HepG2 (cell line): Measurements from ENCODE around the gene MRPS14. TPM values are rescaled to one million over a fixed set of nuclear protein-coding genes. Genes with fewer than 3 reads are reported as not detected.

Experiments
- ATAC-seq: fragments of 200-7000 bp; cut with Tn5 transposase; 3 replicates; pipeline ENCODE4 v1.9.1; 2020; ENCODE audit warnings: mild to moderate bottlenecking, moderate library complexity
- BruUV-seq: library from RNA; stranded (reverse); fragments of 400-500 nt; replicated peaks from 2 replicates; lab custom pipeline; 2021; lab: Mats Ljungman, UMichigan
- CTCF ChIA-PET: fragments of 300-600 bp; formaldehyde crosslinking; extraction: SDS; loops from one replicate; lab custom pipeline; 2021; ENCODE audit warnings: low total read pairs, inconsistent platforms, low intra/inter-chr PET ratio; lab: Yijun Ruan, JAX
- POLR2A ChIA-PET: fragments of 350-600 bp; sonication (Branson Sonifier 250); formaldehyde crosslinking; loops from one replicate; lab custom pipeline; 2020; ENCODE audit warnings: antibody characterized with exemption, inconsistent platforms; lab: Yijun Ruan, JAX
- DNase-seq: peaks from one replicate; pipeline ENCODE4 v3.0.0-alpha.2; 2015; ENCODE audit warnings: low spot score
- FAIRE-seq: peaks from 3 replicates; lab custom pipeline; 2011; peaks lifted over from hg19 to GRCh38; lab: Jason Lieb, UNC
- H2AFZ ChIP-seq: one replicate; pipeline ENCODE4 v1.6.1; 2011; ENCODE audit warnings: low read length, inconsistent platforms
- H3K27ac ChIP-seq: fragments of 300-600 bp; 3 replicates; pipeline ENCODE4 v1.8.0; 2011; ENCODE audit warnings: mixed run types, mild to moderate bottlenecking, mixed read lengths, low read length, inconsistent platforms; ENCODE audit not compliant: insufficient read depth; ENCODE audit errors: extremely low read length
- H3K27me3 ChIP-seq, 2 experiments: fragments of 200-600 bp in 1 of 2; 2 replicates in 1 of 2; 3 replicates in 1 of 2; pipeline versions ENCODE4 v1.6.0 to v1.8.0; 2011; ENCODE audit warnings: low read length in 2 of 2, mild to moderate bottlenecking in 2 of 2, moderate library complexity in 2 of 2, inconsistent platforms in 1 of 2; ENCODE audit not compliant: insufficient read depth in 2 of 2, control insufficient read depth in 1 of 2
- H3K36me3 ChIP-seq, 2 experiments: fragments of 200-600 bp in 1 of 2; replicated peaks in 1 of 2; 2 replicates in 1 of 2; 3 replicates in 1 of 2; pipeline versions ENCODE4 v1.5.1 to v1.8.0; 2011; ENCODE audit warnings: low read length in 2 of 2, inconsistent platforms in 1 of 2; ENCODE audit not compliant: insufficient read depth in 2 of 2, control insufficient read depth in 1 of 2
- H3K4me1 ChIP-seq: 2 replicates; pipeline ENCODE4 v1.5.1; 2012; ENCODE audit warnings: low read length, inconsistent platforms; ENCODE audit not compliant: insufficient read depth
- H3K4me2 ChIP-seq: 2 replicates; pipeline ENCODE4 v1.6.0; 2011; ENCODE audit warnings: low read depth, low read length, inconsistent platforms
- H3K4me3 ChIP-seq, 3 experiments: fragments of 200-600 bp in 1 of 3; sonication (generic), shearing (Covaris generic) in 1 of 3; replicated peaks in 1 of 3; 2 replicates each; pipeline ENCODE4 v1.5.1; 2011 to 2016; ENCODE audit warnings: low read length in 3 of 3, inconsistent platforms in 2 of 3, low read depth in 2 of 3, mild to moderate bottlenecking in 2 of 3, control low read depth in 1 of 3, mixed read lengths in 1 of 3; ENCODE audit not compliant: insufficient read depth in 1 of 3
- H3K79me2 ChIP-seq: one replicate; pipeline ENCODE4 v1.6.1; 2011; ENCODE audit warnings: low read length, inconsistent platforms; ENCODE audit not compliant: insufficient read depth
- H3K9ac ChIP-seq: 2 replicates; pipeline ENCODE4 v1.6.0; 2011; ENCODE audit warnings: mild to moderate bottlenecking, low read depth, low read length, inconsistent platforms; ENCODE audit not compliant: insufficient read depth
- H3K9me3 ChIP-seq: 2 replicates; pipeline ENCODE4 v1.5.1; 2012; ENCODE audit warnings: mild to moderate bottlenecking, low read length
- H4K20me1 ChIP-seq: 2 replicates; pipeline ENCODE4 v1.6.0; 2011; ENCODE audit warnings: inconsistent platforms, mild to moderate bottlenecking, low read length, moderate library complexity; ENCODE audit not compliant: insufficient read depth
- AGO2 ChIP-seq: fragments of 200-400 bp; formaldehyde crosslinking; optimal IDR thresholded peaks from 2 replicates; pipeline ENCODE3; 2017; ENCODE audit warnings: mild to moderate bottlenecking, low read depth, low read length, moderate library complexity
- GRHL1 ChIP-seq: sonication (generic); formaldehyde crosslinking; conservative IDR thresholded peaks from 2 replicates; pipeline ENCODE4 v1.8.0; 2022; ENCODE audit warnings: missing genetic modification reagents
- TRAFD1 ChIP-seq: sonication (generic); formaldehyde crosslinking; IDR thresholded peaks from 2 replicates; pipeline ENCODE4 v1.5.1; 2020; ENCODE audit warnings: missing genetic modification reagents, mild to moderate bottlenecking, borderline replicate concordance
- ZNF160 ChIP-seq: sonication (generic); formaldehyde crosslinking; IDR thresholded peaks from 2 replicates; pipeline ENCODE4 v1.8.0; 2022; ENCODE audit warnings: mild to moderate bottlenecking, inconsistent platforms, missing genetic modification reagents
- ZNF263 ChIP-seq: sonication (generic); formaldehyde crosslinking; IDR thresholded peaks from 2 replicates; pipeline ENCODE4 v1.4.0; 2020; ENCODE audit warnings: missing genetic modification reagents
- ZNF280B ChIP-seq: sonication (generic); formaldehyde crosslinking; IDR thresholded peaks from 2 replicates; pipeline ENCODE4 v1.5.0; 2020; ENCODE audit warnings: missing genetic modification reagents, mild to moderate bottlenecking, borderline replicate concordance
- ZNF577 ChIP-seq: sonication (generic); formaldehyde crosslinking; IDR thresholded peaks from 2 replicates; pipeline ENCODE4 v1.4.0; 2020; ENCODE audit warnings: mild to moderate bottlenecking, low read depth, missing genetic modification reagents, borderline replicate concordance
- ZNF724P ChIP-seq: sonication (generic); formaldehyde crosslinking; IDR thresholded peaks from 2 replicates; pipeline ENCODE4 v1.8.0; 2022; ENCODE audit warnings: missing genetic modification reagents, borderline replicate concordance
- WGBS: methylation state at CpG from one replicate; pipeline ENCODE4 v1.1.6; 2017; ENCODE audit warnings: low lambda C conversion rate; 5-methylcytosine and 5-hydroxymethylcytosine counted together
- in situ Hi-C: cut with HindIII; loops from 2 replicates; pipeline ENCODE4 v1.10.0; 2017; ENCODE audit warnings: low pct_unique_long_range_greater_than_20kb; ENCODE audit not compliant: extremely low pct_ligation_motif_present
- intact Hi-C: fragments of 100-400 bp; cut with micrococcal nuclease; formaldehyde crosslinking; loops from one replicate; pipeline ENCODE4 v1.10.0; 2022; ENCODE audit not compliant: unreplicated experiment
- polyA plus RNA-seq, 8 experiments: library from polyadenylated mRNA; depleted of rRNA in 3 of 8; stranded (reverse) in 7 of 8; unstranded in 1 of 8; fragments of >200 nt; fragmentation: Illumina TruSeq in 4 of 8; extraction: Trizol in 4 of 8; gene quantifications; 2 replicates each; pipeline versions ENCODE4 v1.2.1 to v1.2.3, GENCODE V29; 2011 to 2016; ENCODE audit warnings: low read depth in 4 of 8, missing spikeins in 1 of 8, mixed read lengths in 1 of 8; ENCODE audit not compliant: insufficient read depth in 1 of 8
- total RNA-seq, 5 experiments: library from RNA; depleted of rRNA; stranded (reverse); fragments of >200 nt; fragmentation: Illumina TruSeq; extraction: Trizol; gene quantifications; 2 replicates each; pipeline ENCODE4 v1.2.3, GENCODE V29; 2016; ENCODE audit warnings: low read depth in 1 of 5

MRPS14 gene
- total and polyA plus RNA-seq, 2 of the 13 experiments (the other 11 are each of a cell fraction or from before 2014, with no cell fraction given), result 36.6 to 43.2 TPM

- TF ChIP-seq ZNF724P, result no peak
- TF ChIP-seq ZNF577 (CRISPR knock-in tag), result no peak
- no peak for TF ChIP-seq ZNF280B (CRISPR knock-in tag)
Observed at GRCh38 chr1:174974711-174975119, 48.5 kb downstream of the MRPS14 start (continued).

- ATAC-seq (no peak), DNase-seq (no peak), FAIRE-seq (no peak)
- no peaks in the 10 kb centered on the region for H3K9me3 ChIP-seq
- no peaks in the 10 kb centered on the region for H3K36me3 ChIP-seq
- no peaks in the 10 kb centered on the region for H4K20me1 ChIP-seq
- H3K4me1 ChIP-seq, result peaks cover 23% of the 10 kb centered on the region
- no peaks in the 10 kb centered on the region for H3K79me2 ChIP-seq
- intact Hi-C loops, result no loop called here
- H3K9ac ChIP-seq, result no peak overlapping the region
- H3K4me3 ChIP-seq, result no peak overlapping the region
- no peak overlapping the region for H2AFZ ChIP-seq
- BruUV-seq, result no TSS peak
- ChIA-PET POLR2A (no interaction called here), CTCF (no interaction called here)
- in situ Hi-C loops, result no loop called here
- H3K4me2 ChIP-seq, result no peak overlapping the region
- no peak for TF ChIP-seq TRAFD1 (CRISPR knock-in tag)
- no peak for TF ChIP-seq AGO2
- TF ChIP-seq GRHL1 (CRISPR knock-in tag), result no peak
- TF ChIP-seq ZNF160 (CRISPR knock-in tag), result no peak
- no peak for TF ChIP-seq ZNF263
- H3K27ac ChIP-seq, result no peak overlapping the region
- WGBS, result 100% methylated on average over 2 of the region's 2 CpGs
- no peaks in the 10 kb centered on the region for H3K27me3 ChIP-seq
Observed at GRCh38 chr1:174971902-174972301, 51.3 kb downstream of the MRPS14 start.
